NCI-H2081 (cell line): ENCODE measurements around the gene NPAS1.
"Not testable (repeated sequence)": the region's sequence is repeated elsewhere in the genome, so short reads cannot be mapped to it uniquely, and the experiment has no call there.

Source experiments
- DNase-seq, 2 experiments: peaks; one replicate each; lab custom pipeline; 2025; lab: John Stamatoyannopoulos, UW

Gene NPAS1

DNA sequence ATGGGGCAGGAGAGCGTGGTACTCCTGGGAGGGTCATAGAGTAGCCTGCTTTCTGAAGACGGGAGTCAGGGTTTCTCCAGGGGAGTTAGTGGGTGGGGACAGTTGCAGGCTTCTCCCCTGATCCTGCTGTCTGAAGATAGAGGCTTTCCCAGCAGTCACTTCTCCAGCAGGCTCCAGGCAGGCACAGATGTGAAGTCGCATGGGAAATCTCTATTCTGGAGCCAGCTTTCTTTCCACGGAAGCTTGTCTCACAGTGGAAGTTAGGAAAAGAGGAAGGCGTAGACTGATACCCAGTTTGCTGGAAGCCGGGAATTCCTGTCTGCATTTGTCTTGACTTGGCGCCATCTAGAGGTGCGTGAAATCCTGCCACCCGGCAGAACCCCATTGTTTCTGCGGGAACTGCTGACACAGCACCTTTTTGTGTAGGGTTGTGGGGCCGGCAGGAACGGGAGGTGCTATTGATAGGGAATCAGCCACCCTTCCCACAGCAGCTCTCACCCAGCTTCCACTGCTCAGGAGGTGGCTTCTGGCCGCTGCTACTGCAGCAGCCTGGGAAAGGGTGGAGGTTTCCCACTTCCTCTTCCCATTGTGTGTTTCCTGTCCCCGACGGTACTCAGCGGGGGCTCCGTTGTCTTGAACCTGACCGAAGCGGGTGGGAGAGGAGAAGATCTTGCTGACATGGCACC is 28.5 kb upstream of the NPAS1 start:
- peak; percentile 49 to 65 for DNase-seq

DNA sequence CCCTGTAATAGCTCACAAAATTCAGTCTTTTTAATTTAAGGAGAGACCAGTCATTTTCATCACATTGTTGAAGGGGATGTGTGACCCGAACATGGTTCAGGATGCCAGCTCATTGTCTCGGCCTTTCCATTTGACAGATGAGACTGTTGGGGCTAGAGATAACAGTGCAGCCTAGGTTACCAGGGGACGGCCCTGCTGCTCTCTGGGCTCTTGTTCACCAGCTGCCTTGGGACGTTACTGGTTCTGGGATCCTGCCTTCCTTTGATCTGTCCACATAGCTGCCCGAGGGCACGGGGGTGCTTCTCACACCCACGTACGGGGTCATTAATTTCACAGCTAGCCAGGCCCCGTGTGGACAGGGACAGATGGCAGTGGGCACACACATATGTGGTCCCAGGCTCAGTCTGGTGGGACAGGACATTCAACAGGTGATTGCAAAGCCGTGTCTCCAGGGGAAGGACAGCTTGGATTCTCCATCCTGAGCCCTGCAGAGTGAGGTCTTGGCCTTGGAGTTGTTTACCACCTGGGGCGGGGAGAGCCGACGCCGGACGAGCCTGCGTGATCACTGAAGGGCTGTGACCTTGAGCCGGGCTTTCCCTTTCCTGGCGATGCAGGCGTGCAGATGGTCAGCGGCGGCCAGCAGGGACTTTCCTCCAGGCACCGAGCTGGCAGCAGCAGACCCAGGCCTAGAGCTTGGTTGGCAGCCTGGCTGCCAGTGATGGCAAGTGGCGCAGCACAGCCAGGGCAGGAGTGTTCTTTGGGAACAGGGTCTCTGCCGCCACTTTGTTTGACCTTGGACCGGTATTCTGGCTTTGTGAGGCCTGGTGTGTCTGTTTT is 26.7 kb upstream of the NPAS1 start:
- no peak for DNase-seq

- DNase-seq, result no peak
These were observed 26.0 kb upstream of the NPAS1 start for GRCh38 chr19:46993622-46994021.

DNA sequence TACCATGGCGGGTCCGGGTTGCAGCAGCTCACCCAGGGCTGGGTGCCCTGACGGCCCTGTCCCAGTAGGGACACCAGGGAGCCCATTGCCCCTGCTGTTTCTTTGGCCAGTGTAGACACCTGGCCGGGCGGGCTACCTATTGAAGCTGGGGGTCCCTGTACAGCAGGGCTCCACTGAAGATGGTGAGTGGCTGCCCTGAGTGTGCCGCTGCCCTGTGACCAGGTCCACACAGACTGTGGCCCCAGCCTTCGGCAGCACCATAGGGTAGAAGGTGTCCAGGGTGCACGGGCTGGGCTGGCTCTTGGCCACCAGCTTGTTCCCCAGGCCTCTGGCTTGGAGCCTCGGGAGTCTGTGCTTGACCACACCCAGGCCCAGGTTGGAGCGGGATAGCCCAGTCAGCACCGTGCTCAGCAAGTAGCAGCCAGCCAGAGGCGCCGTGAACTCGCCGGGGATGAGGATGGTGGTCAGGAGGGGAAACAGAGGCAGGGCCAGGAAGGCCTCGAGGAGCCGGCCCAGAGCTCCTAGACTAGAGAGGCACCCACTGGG is 25.4 kb upstream of the NPAS1 start:
- DNase-seq, result no peak

DNA sequence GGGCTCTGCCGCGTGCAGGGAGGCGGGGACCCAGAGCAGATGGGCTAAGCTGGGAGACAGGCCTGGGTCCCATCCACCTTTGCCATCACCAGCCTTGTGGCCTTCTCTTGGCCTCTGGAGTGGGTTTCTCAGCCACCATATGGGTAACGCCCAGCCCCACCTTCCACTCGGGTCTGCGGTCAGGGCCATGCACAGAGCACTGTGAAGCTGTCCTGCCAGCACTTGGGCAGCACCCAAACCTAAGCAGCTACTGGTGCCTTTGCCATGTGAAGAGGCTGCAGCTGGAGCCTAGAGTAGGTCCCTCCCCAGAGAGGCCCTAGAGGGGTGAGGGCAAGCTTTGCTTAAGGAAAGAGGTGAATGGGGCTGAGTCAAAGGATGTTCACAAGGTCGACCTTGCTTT is 24.1 kb upstream of the NPAS1 start:
- no peak for DNase-seq

DNA sequence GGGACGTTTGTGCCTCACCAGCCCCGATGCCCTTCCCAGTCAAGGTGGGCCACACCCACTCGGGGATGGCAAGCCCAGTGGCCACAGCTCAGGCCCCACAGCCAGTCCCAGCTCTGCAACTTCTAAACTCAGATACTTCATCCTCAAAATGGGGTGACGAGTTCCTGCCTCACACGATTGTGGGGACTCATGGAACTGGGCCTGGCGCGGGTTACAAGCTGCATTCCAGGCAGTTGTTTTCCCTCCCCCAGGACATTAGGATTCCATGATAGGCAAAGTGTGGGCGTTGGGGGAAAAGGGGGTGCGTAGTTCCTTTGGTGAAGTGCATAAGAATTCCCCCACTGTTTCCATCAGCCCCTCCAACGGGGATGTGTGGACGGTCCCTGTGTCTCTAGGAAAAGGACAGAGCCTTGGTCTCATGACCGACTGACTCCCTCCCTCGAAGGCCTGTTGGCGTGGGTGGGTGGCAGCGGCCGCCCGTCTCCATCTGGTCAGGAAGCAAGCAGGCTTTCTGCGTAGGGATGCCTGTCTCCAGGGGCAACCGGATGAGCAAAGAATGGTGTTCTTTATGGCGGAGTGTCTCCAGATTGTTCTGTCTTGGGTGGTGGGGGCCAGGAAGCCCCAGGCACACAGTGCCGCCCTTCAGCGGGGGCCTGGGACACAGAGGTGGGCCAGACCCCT is 21.1 kb upstream of the NPAS1 start:
- DNase-seq, result no peak

DNA sequence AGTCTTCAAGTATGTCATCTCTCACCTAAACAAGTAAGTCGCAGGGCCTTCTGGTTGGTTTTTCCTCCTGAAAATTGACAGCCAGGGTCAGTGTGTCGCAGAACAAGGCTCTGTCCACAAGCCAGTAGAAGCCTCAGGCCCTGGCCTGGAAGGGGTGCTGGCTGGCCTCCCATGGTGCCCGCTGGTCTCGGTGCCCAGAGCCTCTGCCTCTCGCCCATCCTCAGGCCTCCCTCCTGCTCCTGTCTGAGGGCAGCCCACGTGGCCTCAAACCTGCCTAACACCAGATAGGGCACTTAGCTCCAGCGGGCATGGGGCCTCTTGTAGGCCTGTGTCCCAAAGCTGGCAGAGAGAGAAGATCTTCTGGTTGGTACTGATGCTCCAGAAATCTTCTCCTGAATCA is 20.3 kb upstream of the NPAS1 start:
- no peak for DNase-seq

GRCh38 chr19:46999878-47000277 is 19.8 kb upstream of the NPAS1 start:
- DNase-seq, result no peak

DNA sequence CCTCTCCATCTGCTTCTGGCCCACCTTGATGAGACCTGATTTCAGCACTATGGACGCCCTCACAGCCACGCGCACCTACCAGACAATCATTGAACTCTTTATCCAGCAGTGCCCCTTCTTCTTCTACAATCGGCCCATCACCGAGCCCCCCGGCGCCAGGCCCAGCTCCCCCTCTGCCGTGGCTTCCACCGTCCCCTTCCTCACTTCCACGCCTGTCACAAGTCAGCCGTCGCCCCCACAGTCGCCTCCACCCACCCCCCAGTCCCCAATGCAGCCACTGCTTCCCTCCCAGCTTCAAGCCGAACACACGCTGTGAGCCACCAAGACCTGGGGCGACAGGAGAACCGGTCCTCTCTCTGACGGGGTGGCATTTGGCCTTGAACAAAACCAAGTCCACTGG is 19.3 kb upstream of the NPAS1 start:
- no peak for DNase-seq

DNA sequence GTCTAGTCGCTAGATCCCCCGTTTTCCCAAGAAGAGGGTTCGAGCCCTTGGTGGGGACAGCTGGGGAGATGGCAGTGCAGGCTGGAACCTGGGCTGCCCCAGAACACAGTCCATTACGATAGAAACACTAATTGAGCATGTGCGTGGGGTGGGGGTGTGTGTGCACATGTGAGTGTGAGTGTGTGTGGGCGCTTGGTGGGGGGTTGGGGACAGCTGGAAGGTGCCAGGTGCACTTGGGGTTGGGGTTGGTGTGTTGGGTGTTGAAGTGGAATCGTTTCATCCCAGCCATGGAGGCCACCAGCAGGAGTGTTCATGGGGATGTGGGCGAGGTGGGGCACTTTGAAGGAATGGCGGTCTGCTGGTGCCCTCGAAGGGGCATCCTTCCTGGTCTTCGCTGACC is 18.1 kb upstream of the NPAS1 start:
- DNase-seq, result no peak

- no peak for DNase-seq
These were observed 17.4 kb upstream of the NPAS1 start for GRCh38 chr19:47002106-47002766.

DNA sequence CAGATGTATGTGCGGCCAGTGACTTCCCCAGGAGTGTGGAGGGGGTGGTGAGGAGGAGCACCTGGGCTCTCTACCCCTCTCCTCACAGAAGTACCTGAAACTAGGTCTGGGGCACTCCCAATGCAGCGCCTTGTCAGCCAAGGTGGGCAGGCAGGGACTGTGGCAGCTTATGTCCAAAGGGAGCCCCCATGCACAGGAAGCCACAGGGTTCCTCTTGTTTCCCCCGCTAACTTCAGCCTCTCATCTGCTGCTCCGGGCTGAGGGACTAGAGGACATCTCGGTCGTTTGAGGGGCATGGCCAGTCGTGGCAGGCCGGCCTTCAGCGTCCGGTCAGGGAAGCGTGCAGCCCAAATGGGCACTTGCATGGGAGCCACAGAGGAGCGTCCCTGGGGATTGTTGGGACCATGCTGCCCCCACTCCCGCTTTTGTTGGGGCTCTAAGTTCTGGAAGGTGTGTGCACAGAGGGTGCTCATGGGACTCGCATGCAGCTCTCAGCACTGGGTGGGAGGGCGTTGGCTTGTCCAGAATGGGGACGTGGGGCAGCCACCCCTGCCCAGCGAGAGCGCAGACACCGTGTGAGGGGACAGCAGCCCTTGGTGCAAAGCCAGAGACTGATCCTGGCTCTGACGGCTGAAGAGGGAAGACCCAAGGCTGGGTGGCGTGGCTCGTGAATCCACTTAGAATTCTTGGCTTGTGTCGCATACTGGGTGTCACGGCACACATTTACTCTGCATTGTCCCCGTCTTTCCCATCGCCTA is 16.6 kb upstream of the NPAS1 start:
- no peak for DNase-seq

DNA sequence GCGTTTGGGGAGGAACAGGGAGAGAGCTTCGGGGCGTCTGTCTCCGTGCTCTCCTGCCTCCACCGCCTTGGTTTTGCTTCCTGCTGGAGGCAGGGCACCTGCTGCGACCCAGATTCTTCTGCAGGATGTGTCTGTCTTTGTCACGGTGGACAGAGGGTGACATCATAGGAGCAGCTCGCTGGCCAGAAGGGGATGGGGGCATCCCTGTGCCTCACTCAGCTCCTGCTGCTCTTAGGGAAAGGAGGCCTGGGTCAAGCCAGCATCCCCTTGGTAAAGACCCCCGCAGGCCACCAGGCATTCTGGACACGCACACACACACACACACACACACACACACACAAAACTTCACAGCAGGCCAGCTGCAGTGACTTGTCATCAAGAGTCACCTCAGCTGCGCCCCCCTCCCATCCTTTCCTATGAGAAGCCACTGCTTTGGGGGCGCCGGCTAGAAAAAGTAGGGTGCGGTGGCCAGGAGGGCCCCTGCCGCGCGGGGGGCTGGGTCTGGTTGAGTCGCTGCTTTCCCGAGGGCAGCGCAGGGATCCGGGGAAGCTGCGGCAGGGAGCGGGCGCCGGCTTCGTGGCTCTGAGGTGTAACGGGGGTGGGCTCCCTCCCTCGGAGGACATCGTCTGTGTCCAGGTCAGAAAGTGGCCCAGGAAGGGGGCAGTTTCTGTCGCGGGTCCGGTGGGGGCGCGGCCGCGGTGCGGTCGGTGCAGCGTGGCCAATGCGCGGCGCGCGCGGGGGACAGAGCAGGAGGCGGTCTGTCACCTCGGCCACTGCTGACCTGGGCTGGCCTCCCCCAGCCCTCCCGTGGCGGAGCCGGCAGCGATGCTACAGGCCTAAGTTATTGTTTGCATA is 15.8 kb upstream of the NPAS1 start:
- DNase-seq, result no peak

DNA sequence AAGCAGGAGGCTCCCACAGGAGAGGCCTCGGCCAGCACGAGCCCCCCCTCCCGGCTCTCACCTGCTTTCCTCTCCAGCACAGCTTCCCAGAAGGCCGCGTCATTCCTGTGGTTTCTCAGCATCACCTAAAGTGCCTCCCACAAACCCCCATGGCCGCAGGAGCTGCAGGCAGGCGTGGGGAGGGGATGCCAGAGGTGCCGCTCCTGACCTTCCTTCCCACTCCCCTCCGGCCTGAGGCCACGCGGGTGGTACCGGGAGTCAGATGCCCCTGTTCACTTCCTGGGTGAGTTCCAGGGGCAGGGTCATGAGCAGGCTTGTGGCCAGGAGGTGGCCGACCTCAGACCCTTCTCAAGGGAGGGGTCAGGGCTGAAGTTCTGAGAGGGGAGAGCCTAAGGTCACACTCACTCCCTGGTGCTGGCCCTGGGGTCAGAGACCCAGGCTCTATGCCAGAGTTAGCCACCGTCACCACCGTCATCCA is 14.4 kb upstream of the NPAS1 start:
- no peak for DNase-seq

DNA sequence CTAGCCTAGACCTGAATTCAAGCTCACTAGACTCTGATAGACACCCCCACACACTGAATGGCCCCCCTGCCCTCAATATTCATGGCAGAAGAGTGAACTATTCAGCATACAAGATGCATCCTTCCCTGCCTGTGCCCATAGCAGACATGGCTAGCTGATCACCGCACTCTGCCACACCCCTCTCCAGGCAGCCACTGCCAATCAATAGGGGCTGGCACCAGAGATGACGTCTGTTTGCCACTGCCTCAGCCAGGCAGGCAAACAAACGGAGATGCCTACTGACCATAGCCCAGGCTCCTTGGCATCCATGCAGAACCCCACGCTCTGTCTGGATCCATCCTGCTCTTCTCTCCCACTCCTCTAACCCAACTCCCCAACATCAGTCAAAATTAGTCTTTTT is 13.8 kb upstream of the NPAS1 start:
- peak in 1 of 2 experiments; percentile 13 for DNase-seq

GRCh38 chr19:47006496-47006895 is 13.1 kb upstream of the NPAS1 start:
- no peak for DNase-seq

- not testable (repeated sequence) for DNase-seq
These were observed 9.1 kb upstream of the NPAS1 start for GRCh38 chr19:47010549-47010948.

- DNase-seq, result no peak
These were observed 7.0 kb upstream of the NPAS1 start for GRCh38 chr19:47012617-47013016.

DNA sequence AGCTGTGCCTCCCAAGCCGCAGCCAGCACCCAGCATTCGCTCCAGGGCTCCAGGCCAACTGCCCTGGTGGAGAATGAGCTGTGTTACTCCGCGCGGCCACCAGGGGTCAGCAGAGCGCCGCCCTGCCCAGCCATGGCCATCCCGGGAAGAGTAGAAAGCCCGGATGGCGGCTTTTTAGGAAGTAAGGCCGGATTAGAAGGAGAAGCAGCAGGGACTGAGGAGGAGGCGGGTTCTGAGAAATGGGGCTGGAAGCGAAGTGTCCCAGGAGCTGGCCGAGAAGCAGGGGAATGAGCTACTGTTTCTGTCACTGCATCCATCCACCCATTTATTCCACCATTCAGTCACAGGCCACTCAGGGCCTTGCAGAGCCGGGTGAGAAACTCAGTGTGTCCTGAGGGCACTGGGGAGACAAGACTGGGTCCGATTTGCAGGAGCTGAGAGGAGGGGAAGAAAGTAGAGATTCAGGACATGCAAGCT is 6.6 kb upstream of the NPAS1 start:
- DNase-seq, result peak; percentile 66 to 67

- DNase-seq, result no peak
These were observed 714 bp upstream of the NPAS1 start for GRCh38 chr19:47018923-47019322.
